Measurements from ENCODE around the gene CLEC4F. TPM values are rescaled to one million over a fixed set of nuclear protein-coding genes. Genes with fewer than 3 reads are reported as not detected.

CLEC4F gene
- polyA plus RNA-seq, 1 of the 3 experiments (the other 2 are of a cell fraction), result 0.12 TPM

DNA sequence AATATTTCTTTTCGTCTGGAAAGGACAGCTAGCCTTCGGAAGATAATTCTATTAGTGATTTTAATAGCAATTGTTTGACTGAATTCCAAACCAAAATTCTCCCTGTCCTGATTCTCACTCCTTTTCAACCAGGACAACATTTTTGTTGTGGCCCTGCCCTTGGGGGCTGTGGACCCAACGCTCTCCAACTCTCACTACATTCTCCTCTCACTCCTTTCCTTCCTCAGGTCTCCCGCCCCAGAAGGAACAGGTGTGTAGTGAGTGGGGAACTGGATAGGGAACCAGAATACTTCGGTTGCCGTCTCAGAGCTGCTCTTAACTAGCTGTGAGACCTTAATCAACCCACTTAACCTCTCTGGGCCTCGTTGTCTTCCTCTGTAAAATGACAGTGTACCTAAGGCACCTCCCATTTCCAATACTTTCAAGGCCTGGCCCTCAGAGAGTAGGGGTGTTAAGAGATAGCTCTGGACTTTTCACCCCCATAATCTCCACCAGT is 51.8 kb downstream of the CLEC4F start (continued):
- TF ChIP-seq GABPA (IDR thresholded peaks at IDR 0.05; ENCODE audit: low read depth), result no peak

DNA sequence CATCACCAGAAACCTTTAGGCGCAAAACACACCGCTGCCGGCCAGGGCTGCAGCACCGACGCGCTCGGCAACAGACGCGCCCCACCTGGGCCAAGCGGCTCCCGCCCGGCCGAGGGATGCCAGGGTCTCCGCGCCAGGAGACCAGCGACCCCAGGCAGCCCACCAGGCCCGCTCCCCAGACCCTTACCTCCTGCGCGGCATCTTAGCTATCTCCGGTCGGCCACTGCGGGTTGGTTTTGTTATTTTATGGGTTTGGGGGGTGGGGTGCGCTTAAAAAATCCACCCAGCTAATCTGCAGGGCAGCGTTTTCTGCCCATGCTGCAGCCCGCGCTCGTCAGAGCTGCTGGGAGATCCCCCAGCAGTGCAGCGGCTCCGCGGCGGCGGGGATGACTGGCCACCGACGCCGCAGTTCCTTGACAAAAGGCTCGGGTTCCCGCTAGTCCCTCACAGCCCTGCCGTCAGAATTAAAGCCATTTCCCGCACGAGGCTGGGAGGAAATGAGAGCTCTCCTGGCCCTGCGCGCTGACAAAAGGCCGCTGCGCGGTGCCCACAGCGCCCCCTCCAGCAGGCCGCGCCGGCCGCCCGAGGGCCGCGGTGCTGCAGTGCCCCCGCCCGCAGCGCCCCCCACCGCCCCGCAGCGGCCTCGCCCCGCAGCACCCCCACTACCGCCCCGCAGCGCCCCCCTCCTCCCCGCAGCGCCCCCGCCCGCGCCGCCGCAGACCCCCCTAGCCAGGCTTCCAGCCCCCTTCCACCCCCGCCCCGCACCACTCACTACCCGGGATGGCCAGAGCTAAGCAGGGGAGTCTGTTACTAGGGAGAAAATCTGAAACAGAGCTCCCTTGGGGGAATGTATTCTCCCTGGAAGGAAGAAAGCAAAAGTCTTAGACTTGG is 52.5 kb downstream of the CLEC4F start, which contains the start of gene ADD2:
TSS of gene ADD2 (minus strand) at position 502 of the 891 bp plus-strand sequence. CDS start 61,792 bp downstream, outside the sequence.
- Histone ChIP-seq H3K79me2 (ENCODE audit: insufficient read depth) (no peaks in the 10 kb centered on the region), H3K4me2 (peak within 1 kb of the TSS; percentile 76), H3K27me3 (ENCODE audit: insufficient read depth) (peaks cover 25% of the 10 kb centered on the region), H3K9me2 (no peaks in the 10 kb centered on the region), H3K9ac (no peak within 1 kb of the TSS), H3F3A (replicated peaks; ENCODE audit: insufficient read depth) (no peaks in the 10 kb centered on the region), H3K36me3 (replicated peaks in 1 of 2; ENCODE audit: control insufficient read depth in 1 of 2, insufficient read depth in 2 of 2, low read length in 1 of 2) (no peaks in the 10 kb centered on the region), H2AFZ (ENCODE audit: low read depth) (peak within 1 kb of the TSS; percentile 70; the same call in 1 of the 2 replicates), H3K27ac (ENCODE audit: low read depth in 2 of 2, low read length in 1 of 2) (peak within 1 kb of the TSS in 1 of 2 experiments; percentile 73; a peak in 2 of 4 replicates), H4K20me1 (ENCODE audit: insufficient read depth) (no peaks in the 10 kb centered on the region), H3K9me3 (no peaks in the 10 kb centered on the region), H3K4me1 (ENCODE audit: control insufficient read depth in 1 of 2, insufficient read depth in 2 of 2, low read depth in 1 of 2, low read length in 1 of 2) (peaks cover 0 to 10% of the 10 kb centered on the region in 2 experiments; a peak in 2 of 4 replicates), H3K4me3 (ENCODE audit: low read depth in 2 of 2, low read length in 1 of 2) (peak within 1 kb of the TSS; percentile 50 to 52)
- 2% methylated on average over 26 of the region's 74 CpGs for WGBS (ENCODE audit: low lambda C conversion rate)
- ChIA-PET CTCF (interaction anchor here (0.6 to 4.1 kb wide), 50 partner anchors 9 to 465 kb away, joined by 3 to 40 read pairs (median 4); partner anchors contain the start of genes FAM136A and FIGLA), POLR2A (interaction anchor here (0.6 to 1.3 kb wide), 4 partner anchors 9 to 474 kb away, joined by 4 to 6 read pairs (median 4); partner anchors contain the start of gene SNRPG)
- peak; percentile 93 for DNase-seq
- TF ChIP-seq JUND (IDR thresholded peaks at IDR 0.05) (no peak), TEAD4 (IDR thresholded peaks at IDR 0.05; ENCODE audit: borderline replicate concordance, insufficient read depth) (no peak), NFIC (IDR thresholded peaks at IDR 0.05; ENCODE audit: borderline replicate concordance) (no peak), FOXM1 (IDR thresholded peaks at IDR 0.05; ENCODE audit: low read depth) (no peak), GABPA (IDR thresholded peaks at IDR 0.05; ENCODE audit: low read depth) (no peak), SMC3 (IDR thresholded peaks at IDR 0.05; ENCODE audit: low read depth, low read length) (no peak; the same call in 1 of the 2 replicates), RFX5 (IDR thresholded peaks at IDR 0.05; ENCODE audit: low read length) (peak; percentile 85), CHD2 (IDR thresholded peaks at IDR 0.05; ENCODE audit: low read length, partially characterized antibody) (peak; percentile 26), MEF2A (IDR thresholded peaks at IDR 0.05; ENCODE audit: borderline replicate concordance, low read depth) (no peak), RAD21 (IDR thresholded peaks at IDR 0.05; ENCODE audit: low read length) (no peak), FOSL2 (IDR thresholded peaks at IDR 0.05; ENCODE audit: borderline replicate concordance, low read depth) (no peak), TAF1 (IDR thresholded peaks at IDR 0.05; ENCODE audit: borderline replicate concordance, low read depth, low read length) (no peak), EP300 (IDR thresholded peaks at IDR 0.05; ENCODE audit: borderline replicate concordance in 1 of 2, low read depth in 1 of 2, low read length in 1 of 2) (no peak), TCF12 (IDR thresholded peaks at IDR 0.05) (no peak), ELF1 (IDR thresholded peaks at IDR 0.05) (no peak), YY1 (IDR thresholded peaks at IDR 0.05; ENCODE audit: low read depth) (no peak), SIN3A (IDR thresholded peaks at IDR 0.05; ENCODE audit: borderline replicate concordance, low read depth, low read length) (no peak)
- TF ChIP-seq, protein P1, sequence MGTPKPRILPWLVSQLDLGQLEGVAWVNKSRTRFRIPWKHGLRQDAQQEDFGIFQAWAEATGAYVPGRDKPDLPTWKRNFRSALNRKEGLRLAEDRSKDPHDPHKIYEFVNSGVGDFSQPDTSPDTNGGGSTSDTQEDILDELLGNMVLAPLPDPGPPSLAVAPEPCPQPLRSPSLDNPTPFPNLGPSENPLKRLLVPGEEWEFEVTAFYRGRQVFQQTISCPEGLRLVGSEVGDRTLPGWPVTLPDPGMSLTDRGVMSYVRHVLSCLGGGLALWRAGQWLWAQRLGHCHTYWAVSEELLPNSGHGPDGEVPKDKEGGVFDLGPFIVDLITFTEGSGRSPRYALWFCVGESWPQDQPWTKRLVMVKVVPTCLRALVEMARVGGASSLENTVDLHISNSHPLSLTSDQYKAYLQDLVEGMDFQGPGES (IDR thresholded peaks at IDR 0.05; ENCODE audit: low read depth, low read length), result no peak
- TF ChIP-seq, protein P2, sequence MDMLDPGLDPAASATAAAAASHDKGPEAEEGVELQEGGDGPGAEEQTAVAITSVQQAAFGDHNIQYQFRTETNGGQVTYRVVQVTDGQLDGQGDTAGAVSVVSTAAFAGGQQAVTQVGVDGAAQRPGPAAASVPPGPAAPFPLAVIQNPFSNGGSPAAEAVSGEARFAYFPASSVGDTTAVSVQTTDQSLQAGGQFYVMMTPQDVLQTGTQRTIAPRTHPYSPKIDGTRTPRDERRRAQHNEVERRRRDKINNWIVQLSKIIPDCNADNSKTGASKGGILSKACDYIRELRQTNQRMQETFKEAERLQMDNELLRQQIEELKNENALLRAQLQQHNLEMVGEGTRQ (IDR thresholded peaks at IDR 0.05; ENCODE audit: borderline replicate concordance, low read depth, low read length), result no peak
- TF ChIP-seq, protein P3, sequence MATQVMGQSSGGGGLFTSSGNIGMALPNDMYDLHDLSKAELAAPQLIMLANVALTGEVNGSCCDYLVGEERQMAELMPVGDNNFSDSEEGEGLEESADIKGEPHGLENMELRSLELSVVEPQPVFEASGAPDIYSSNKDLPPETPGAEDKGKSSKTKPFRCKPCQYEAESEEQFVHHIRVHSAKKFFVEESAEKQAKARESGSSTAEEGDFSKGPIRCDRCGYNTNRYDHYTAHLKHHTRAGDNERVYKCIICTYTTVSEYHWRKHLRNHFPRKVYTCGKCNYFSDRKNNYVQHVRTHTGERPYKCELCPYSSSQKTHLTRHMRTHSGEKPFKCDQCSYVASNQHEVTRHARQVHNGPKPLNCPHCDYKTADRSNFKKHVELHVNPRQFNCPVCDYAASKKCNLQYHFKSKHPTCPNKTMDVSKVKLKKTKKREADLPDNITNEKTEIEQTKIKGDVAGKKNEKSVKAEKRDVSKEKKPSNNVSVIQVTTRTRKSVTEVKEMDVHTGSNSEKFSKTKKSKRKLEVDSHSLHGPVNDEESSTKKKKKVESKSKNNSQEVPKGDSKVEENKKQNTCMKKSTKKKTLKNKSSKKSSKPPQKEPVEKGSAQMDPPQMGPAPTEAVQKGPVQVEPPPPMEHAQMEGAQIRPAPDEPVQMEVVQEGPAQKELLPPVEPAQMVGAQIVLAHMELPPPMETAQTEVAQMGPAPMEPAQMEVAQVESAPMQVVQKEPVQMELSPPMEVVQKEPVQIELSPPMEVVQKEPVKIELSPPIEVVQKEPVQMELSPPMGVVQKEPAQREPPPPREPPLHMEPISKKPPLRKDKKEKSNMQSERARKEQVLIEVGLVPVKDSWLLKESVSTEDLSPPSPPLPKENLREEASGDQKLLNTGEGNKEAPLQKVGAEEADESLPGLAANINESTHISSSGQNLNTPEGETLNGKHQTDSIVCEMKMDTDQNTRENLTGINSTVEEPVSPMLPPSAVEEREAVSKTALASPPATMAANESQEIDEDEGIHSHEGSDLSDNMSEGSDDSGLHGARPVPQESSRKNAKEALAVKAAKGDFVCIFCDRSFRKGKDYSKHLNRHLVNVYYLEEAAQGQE (IDR thresholded peaks at IDR 0.05; ENCODE audit: low read depth, low read length), result no peak
- TF ChIP-seq, protein P4, sequence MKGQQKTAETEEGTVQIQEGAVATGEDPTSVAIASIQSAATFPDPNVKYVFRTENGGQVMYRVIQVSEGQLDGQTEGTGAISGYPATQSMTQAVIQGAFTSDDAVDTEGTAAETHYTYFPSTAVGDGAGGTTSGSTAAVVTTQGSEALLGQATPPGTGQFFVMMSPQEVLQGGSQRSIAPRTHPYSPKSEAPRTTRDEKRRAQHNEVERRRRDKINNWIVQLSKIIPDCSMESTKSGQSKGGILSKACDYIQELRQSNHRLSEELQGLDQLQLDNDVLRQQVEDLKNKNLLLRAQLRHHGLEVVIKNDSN (IDR thresholded peaks at IDR 0.05; ENCODE audit: borderline replicate concordance, low read depth), result no peak
- TF ChIP-seq, protein P5, sequence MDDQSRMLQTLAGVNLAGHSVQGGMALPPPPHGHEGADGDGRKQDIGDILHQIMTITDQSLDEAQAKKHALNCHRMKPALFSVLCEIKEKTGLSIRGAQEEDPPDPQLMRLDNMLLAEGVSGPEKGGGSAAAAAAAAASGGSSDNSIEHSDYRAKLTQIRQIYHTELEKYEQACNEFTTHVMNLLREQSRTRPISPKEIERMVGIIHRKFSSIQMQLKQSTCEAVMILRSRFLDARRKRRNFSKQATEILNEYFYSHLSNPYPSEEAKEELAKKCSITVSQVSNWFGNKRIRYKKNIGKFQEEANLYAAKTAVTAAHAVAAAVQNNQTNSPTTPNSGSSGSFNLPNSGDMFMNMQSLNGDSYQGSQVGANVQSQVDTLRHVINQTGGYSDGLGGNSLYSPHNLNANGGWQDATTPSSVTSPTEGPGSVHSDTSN (IDR thresholded peaks at IDR 0.05), result no peak
